COLO829 (cell line): ENCODE results near the gene CXCL16.
"Not testable (repeated sequence)": the region's sequence is repeated elsewhere in the genome, so short reads cannot be mapped to it uniquely, and the experiment has no call there.

Experiments
- DNase-seq: peaks from one replicate; pipeline ENCODE4 v3.0.0; 2012; ENCODE audit warnings: low spot score

Gene CXCL16

GRCh38 chr17:4699401-4700056, 40.2 kb downstream of the CXCL16 start:
- DNase-seq, result not testable (repeated sequence)

GRCh38 chr17:4696437-4696805, 43.3 kb downstream of the CXCL16 start:
- DNase-seq, result no peak

- no peak for DNase-seq
These were observed 46.3 kb downstream of the CXCL16 start for GRCh38 chr17:4693416-4693815.

GRCh38 chr17:4691686-4692085, 48.0 kb downstream of the CXCL16 start:
- no peak for DNase-seq

- DNase-seq, result no peak
These were observed 49.0 kb downstream of the CXCL16 start for GRCh38 chr17:4690745-4691144.

- DNase-seq, result not testable (repeated sequence)
These were observed 49.9 kb downstream of the CXCL16 start for GRCh38 chr17:4689872-4690271.

- not testable (repeated sequence) for DNase-seq
These were observed 56.0 kb downstream of the CXCL16 start for GRCh38 chr17:4683739-4684138.
